Measurements from ENCODE around the gene TNFRSF1A.

GRCh38 chr12:6336889-6337853 is 4.7 kb downstream of the TNFRSF1A start:
- no peak for TF ChIP-seq THYN1 (CRISPR knock-in tag; IDR thresholded peaks at IDR 0.05; ENCODE audit: borderline replicate concordance, low read depth)
- no peak for TF ChIP-seq NR3C1 (CRISPR knock-in tag; IDR thresholded peaks at IDR 0.05)
- no peak for TF ChIP-seq NFYB (CRISPR knock-in tag; IDR thresholded peaks at IDR 0.05)
